GF-D8 (cell line): ENCODE results near the gene SUSD3.
A peak's percentile ranks its signal among the peaks of the same experiment; 100 is the strongest.

ENCODE experiments used
- DNase-seq: peaks from one replicate; lab custom pipeline; 2025; lab: John Stamatoyannopoulos, UW

SUSD3 gene

GRCh38 chr9:93077367-93077766 lies 18.9 kb downstream of the SUSD3 start:
- DNase-seq = no peak

- no peak for DNase-seq
Observed at GRCh38 chr9:93077811-93078210, 19.3 kb downstream of the SUSD3 start.

GRCh38 chr9:93079371-93079770 lies 20.9 kb downstream of the SUSD3 start:
- no peak for DNase-seq

GRCh38 chr9:93080406-93080805 lies 21.9 kb downstream of the SUSD3 start:
- DNase-seq = no peak

GRCh38 chr9:93081081-93081529 lies 22.6 kb downstream of the SUSD3 start:
- DNase-seq = no peak

- DNase-seq = no peak
Observed at GRCh38 chr9:93081931-93082330, 23.4 kb downstream of the SUSD3 start.

GRCh38 chr9:93082841-93083411 lies 24.4 kb downstream of the SUSD3 start:
- DNase-seq = no peak

GRCh38 chr9:93083592-93084470 lies 25.3 kb downstream of the SUSD3 start:
- peak; percentile 53 for DNase-seq

GRCh38 chr9:93084471-93084881 lies 26.0 kb downstream of the SUSD3 start:
- DNase-seq = no peak

- DNase-seq = no peak
Observed at GRCh38 chr9:93085676-93086075, 27.2 kb downstream of the SUSD3 start.

GRCh38 chr9:93086447-93087224 lies 28.1 kb downstream of the SUSD3 start:
- DNase-seq = no peak

GRCh38 chr9:93087971-93088655 lies 29.6 kb downstream of the SUSD3 start:
- DNase-seq = no peak

GRCh38 chr9:93088656-93089015 lies 30.1 kb downstream of the SUSD3 start:
- DNase-seq = no peak

- DNase-seq = no peak
Observed at GRCh38 chr9:93089024-93089423, 30.5 kb downstream of the SUSD3 start.

- no peak for DNase-seq
Observed at GRCh38 chr9:93089481-93089991, 31.0 kb downstream of the SUSD3 start.

GRCh38 chr9:93090091-93090655 lies 31.7 kb downstream of the SUSD3 start:
- DNase-seq = no peak

GRCh38 chr9:93091056-93091452 lies 32.6 kb downstream of the SUSD3 start:
- no peak for DNase-seq

GRCh38 chr9:93091453-93092081 lies 33.1 kb downstream of the SUSD3 start:
- DNase-seq = no peak

GRCh38 chr9:93092251-93092991 lies 33.9 kb downstream of the SUSD3 start:
- no peak for DNase-seq

- no peak for DNase-seq
Observed at GRCh38 chr9:93093127-93093876, 34.8 kb downstream of the SUSD3 start.
